ENCODE results near the gene ZNF169.

- TF ChIP-seq CTCF (IDR thresholded peaks at IDR 0.05) (no peak), EP300 (IDR thresholded peaks at IDR 0.05) (no peak), POLR2A (IDR thresholded peaks at IDR 0.05) (no peak)
Measured at GRCh38 chr9:94250456-94250855, 8.6 kb upstream of the ZNF169 start.

Measured in tibial nerve (tissue), 4 donors.